SK-N-MC (cell line): ENCODE results near the gene SMC6.

ENCODE experiments used
- DNase-seq: peaks from one replicate; pipeline ENCODE4 v3.0.0-alpha.2; 2011; ENCODE audit warnings: low read depth, low spot score
- H3K27ac ChIP-seq: fragments of 200-600 bp; sonication (generic); 2 replicates; pipeline ENCODE4 v1.5.1; 2016; ENCODE audit warnings: mixed run types
- H3K36me3 ChIP-seq: fragments of 200-600 bp; sonication (generic); 2 replicates; pipeline ENCODE4 v1.6.1; 2017; ENCODE audit warnings: antibody characterized with exemption, low read length, mixed read lengths; ENCODE audit not compliant: insufficient read depth
- H3K4me3 ChIP-seq: fragments of 200-600 bp; sonication (generic); 2 replicates; pipeline ENCODE4 v1.5.1; 2016
- H3K9ac ChIP-seq: fragments of 200-600 bp; sonication (generic); 2 replicates; pipeline ENCODE4 v1.8.0; 2017; ENCODE audit warnings: mixed run types, mixed read lengths; ENCODE audit not compliant: insufficient read length
- H3K9me3 ChIP-seq: fragments of 200-600 bp; sonication (generic); 2 replicates; pipeline ENCODE4 v1.6.1; 2017; ENCODE audit warnings: low read depth, mild to moderate bottlenecking, antibody characterized with exemption, low read length, moderate library complexity, mixed read lengths
- EZH2 ChIP-seq: fragments of 200-600 bp; sonication (generic); IDR thresholded peaks from one replicate; pipeline ENCODE4 v1.6.1; 2017; ENCODE audit warnings: antibody characterized with exemption
- FOXP2 ChIP-seq: optimal IDR thresholded peaks from 2 replicates; pipeline ENCODE3; 2011; ENCODE audit warnings: mild to moderate bottlenecking, moderate library complexity; ENCODE audit not compliant: insufficient read depth; ENCODE audit errors: extremely low read length, control extremely low read depth
- POLR2AphosphoS5 ChIP-seq: IDR thresholded peaks from 2 replicates; pipeline ENCODE4 v1.6.1; 2012; ENCODE audit warnings: mild to moderate bottlenecking, low read depth, low read length, borderline replicate concordance

Gene SMC6

GRCh38 chr2:17628349-17629261 lies 125.0 kb downstream of the SMC6 start:
- no peak overlapping the region for H3K4me3 ChIP-seq
- no peak for TF ChIP-seq FOXP2
- H3K36me3 ChIP-seq, result no peaks in the 10 kb centered on the region
- no peak overlapping the region for H3K27ac ChIP-seq
- H3K9ac ChIP-seq, result no peak overlapping the region
- no peaks in the 10 kb centered on the region for H3K9me3 ChIP-seq
- no peak for DNase-seq

GRCh38 chr2:17627434-17627833 lies 126.2 kb downstream of the SMC6 start:
- Histone ChIP-seq H3K9me3 (no peaks in the 10 kb centered on the region), H3K9ac (no peak overlapping the region), H3K36me3 (no peaks in the 10 kb centered on the region), H3K27ac (no peak overlapping the region), H3K4me3 (no peak overlapping the region)
- DNase-seq, result no peak
- no peak for TF ChIP-seq FOXP2
- TF ChIP-seq POLR2AphosphoS5, result no peak
- TF ChIP-seq EZH2, result no peak

GRCh38 chr2:17626986-17627385 lies 126.6 kb downstream of the SMC6 start:
- H3K27ac ChIP-seq, result no peak overlapping the region
- H3K9ac ChIP-seq, result no peak overlapping the region
- no peak for DNase-seq

GRCh38 chr2:17625446-17625845 lies 128.2 kb downstream of the SMC6 start:
- no peak for TF ChIP-seq FOXP2
- TF ChIP-seq POLR2AphosphoS5, result no peak
- TF ChIP-seq EZH2, result no peak
- H3K27ac ChIP-seq, result no peak overlapping the region
- DNase-seq, result no peak
- H3K9me3 ChIP-seq, result no peaks in the 10 kb centered on the region
- H3K4me3 ChIP-seq, result no peak overlapping the region
- H3K36me3 ChIP-seq, result no peaks in the 10 kb centered on the region
- no peak overlapping the region for H3K9ac ChIP-seq

More at GRCh38 chr2:17626986-17627385, 126.6 kb downstream of the SMC6 start:
- TF ChIP-seq FOXP2 (no peak), POLR2AphosphoS5 (no peak), EZH2 (no peak)
- no peak overlapping the region for H3K4me3 ChIP-seq
- H3K9me3 ChIP-seq, result no peaks in the 10 kb centered on the region
- no peaks in the 10 kb centered on the region for H3K36me3 ChIP-seq

- Histone ChIP-seq H3K36me3 (no peaks in the 10 kb centered on the region), H3K4me3 (no peak overlapping the region), H3K9me3 (no peaks in the 10 kb centered on the region), H3K27ac (peak overlapping the region; percentile 86), H3K9ac (no peak overlapping the region)
- TF ChIP-seq EZH2, result no peak
- no peak for TF ChIP-seq FOXP2
- no peak for TF ChIP-seq POLR2AphosphoS5
- DNase-seq, result no peak
Measured at GRCh38 chr2:17621781-17622180, 131.8 kb downstream of the SMC6 start.

GRCh38 chr2:17620841-17621240 lies 132.8 kb downstream of the SMC6 start:
- no peak for DNase-seq
- Histone ChIP-seq H3K36me3 (no peaks in the 10 kb centered on the region), H3K9ac (no peak overlapping the region), H3K9me3 (no peaks in the 10 kb centered on the region), H3K27ac (0 out of 2 replicates have a peak overlapping the region, but pooled peaks have one; percentile 36), H3K4me3 (0 out of 2 replicates have a peak overlapping the region, but pooled peaks have one; percentile 12)
- TF ChIP-seq POLR2AphosphoS5, result no peak
- no peak for TF ChIP-seq EZH2
- TF ChIP-seq FOXP2, result no peak

- 0 out of 2 replicates have a peak overlapping the region, but pooled peaks have one; percentile 12 for H3K4me3 ChIP-seq
- no peak for DNase-seq
Measured at GRCh38 chr2:17620280-17620679, 133.3 kb downstream of the SMC6 start.

GRCh38 chr2:17617955-17618354 lies 135.7 kb downstream of the SMC6 start:
- DNase-seq, result no peak
- H3K27ac ChIP-seq, result no peak overlapping the region
- H3K9ac ChIP-seq, result no peak overlapping the region
- no peak for TF ChIP-seq EZH2
- TF ChIP-seq FOXP2, result no peak
- no peaks in the 10 kb centered on the region for H3K36me3 ChIP-seq
- H3K9me3 ChIP-seq, result no peaks in the 10 kb centered on the region
- no peak overlapping the region for H3K4me3 ChIP-seq

More at GRCh38 chr2:17620280-17620679, 133.3 kb downstream of the SMC6 start:
- Histone ChIP-seq H3K9ac (no peak overlapping the region), H3K36me3 (no peaks in the 10 kb centered on the region), H3K27ac (no peak overlapping the region), H3K9me3 (no peaks in the 10 kb centered on the region)
- no peak for TF ChIP-seq EZH2
- TF ChIP-seq POLR2AphosphoS5, result no peak
- no peak for TF ChIP-seq FOXP2

GRCh38 chr2:17617516-17617915 lies 136.1 kb downstream of the SMC6 start:
- no peak overlapping the region for H3K9ac ChIP-seq
- no peak overlapping the region for H3K4me3 ChIP-seq
- no peaks in the 10 kb centered on the region for H3K36me3 ChIP-seq
- H3K27ac ChIP-seq, result no peak overlapping the region
- no peaks in the 10 kb centered on the region for H3K9me3 ChIP-seq
- TF ChIP-seq EZH2, result no peak
- TF ChIP-seq FOXP2, result no peak
- TF ChIP-seq POLR2AphosphoS5, result no peak
- no peak for DNase-seq
